ENCODE results near the gene AGO4.
"Not testable (repeated sequence)": the region's sequence is repeated elsewhere in the genome, so short reads cannot be mapped to it uniquely, and the experiment has no call there.

AGO4 gene

DNA sequence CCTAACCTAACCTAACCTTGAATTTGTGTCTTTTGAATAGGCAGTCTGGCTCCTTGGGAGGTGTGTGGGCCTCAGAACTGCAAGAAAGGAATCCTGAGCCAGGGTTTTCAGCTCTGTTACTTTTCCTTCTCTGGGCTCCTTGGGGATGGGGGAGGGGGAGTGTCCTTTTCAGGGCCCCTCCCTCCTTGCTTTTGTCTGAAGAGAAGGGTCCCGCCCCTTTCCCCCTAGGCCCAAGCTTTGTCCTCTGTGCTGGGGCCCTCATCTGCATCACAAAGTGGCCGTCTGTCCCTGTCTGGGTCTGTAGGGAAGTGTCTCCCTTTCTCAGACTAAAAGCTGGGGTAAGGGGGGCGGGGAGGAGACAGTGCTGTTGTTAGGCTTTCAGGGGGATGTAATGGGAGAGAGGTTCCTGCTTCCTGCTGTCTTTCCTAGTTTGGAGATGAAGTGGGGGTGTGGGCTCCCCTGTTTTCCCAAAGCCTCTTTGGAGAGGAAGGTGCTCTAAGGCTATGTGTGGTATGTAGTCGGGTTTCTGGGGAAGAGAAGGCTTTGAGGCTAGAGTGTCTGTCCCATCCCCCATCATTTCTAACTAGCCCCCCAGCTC lies 78.2 kb downstream of the AGO4 start:
- H3K4me1 Mint-ChIP-seq (ENCODE audit: low read depth): peaks cover 40% of the 10 kb centered on the region
- no peaks in the 10 kb centered on the region for H3K27me3 Mint-ChIP-seq (ENCODE audit: low read depth)
- DNase-seq (ENCODE audit: low spot score): no peak
- no peak overlapping the region for H3K4me3 Mint-ChIP-seq
- H3K27ac Mint-ChIP-seq: no peak overlapping the region
- no peaks in the 10 kb centered on the region for H3K9me3 Mint-ChIP-seq
- H3K36me3 Mint-ChIP-seq (ENCODE audit: low read depth): peaks cover 8% of the 10 kb centered on the region

DNA sequence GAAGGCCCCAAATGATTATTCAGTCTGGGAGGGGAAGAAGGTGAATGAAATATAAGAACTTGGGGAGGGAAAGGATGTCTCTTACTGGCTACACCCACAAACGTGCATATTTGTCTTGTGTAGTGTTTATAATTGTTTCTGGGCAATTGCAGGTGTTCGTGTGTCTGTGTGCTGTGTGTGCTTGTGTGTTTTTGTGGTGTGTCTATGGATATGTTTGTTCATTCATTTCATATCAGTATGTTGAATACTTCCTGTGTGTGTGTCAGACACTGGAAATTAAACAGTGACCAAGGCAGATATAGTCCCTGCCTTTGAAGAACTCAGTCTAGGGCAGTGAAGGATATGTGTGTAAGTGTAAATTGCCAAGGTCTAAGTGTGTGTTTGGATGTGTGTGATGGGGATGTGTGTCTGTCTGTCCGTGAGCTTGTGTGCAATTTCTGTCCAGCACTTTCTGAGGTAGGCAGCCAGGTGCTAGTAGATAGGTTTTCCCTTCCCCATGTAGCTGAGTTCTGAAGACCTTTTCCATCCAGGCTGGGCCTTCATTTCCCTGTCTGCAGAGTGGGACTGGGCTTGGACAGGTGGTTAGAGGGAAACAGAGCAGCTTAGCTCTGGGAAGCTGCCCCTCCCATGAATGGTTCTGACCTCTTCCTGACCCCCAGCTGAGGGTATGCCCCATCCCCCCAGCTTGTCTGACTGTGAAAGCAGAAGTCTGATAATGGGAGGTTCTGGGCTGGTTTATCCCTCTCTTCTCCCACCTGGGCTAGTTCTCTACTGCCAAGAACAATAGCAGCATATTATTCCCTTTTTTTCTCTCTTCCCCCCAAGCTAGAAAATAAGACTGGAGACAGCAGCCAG lies 79.0 kb downstream of the AGO4 start:
- H3K9me3 Mint-ChIP-seq: no peaks in the 10 kb centered on the region
- H3K27me3 Mint-ChIP-seq (ENCODE audit: low read depth): no peaks in the 10 kb centered on the region
- no peak for DNase-seq (ENCODE audit: low spot score)
- no peak overlapping the region for H3K4me3 Mint-ChIP-seq
- H3K4me1 Mint-ChIP-seq (ENCODE audit: low read depth): peaks cover 37% of the 10 kb centered on the region
- H3K27ac Mint-ChIP-seq: peak overlapping the region; percentile 21
- peaks cover 9% of the 10 kb centered on the region for H3K36me3 Mint-ChIP-seq (ENCODE audit: low read depth)

GRCh38 chr1:35887508-35887907 lies 79.7 kb downstream of the AGO4 start:
- Mint-ChIP-seq H3K4me3 (no peak overlapping the region), H3K9me3 (no peaks in the 10 kb centered on the region), H3K27ac (peak overlapping the region; percentile 9)

GRCh38 chr1:35888255-35888654 lies 80.4 kb downstream of the AGO4 start:
- H3K4me1 Mint-ChIP-seq (ENCODE audit: low read depth): peaks cover 27% of the 10 kb centered on the region
- no peak overlapping the region for H3K4me3 Mint-ChIP-seq
- H3K27me3 Mint-ChIP-seq (ENCODE audit: low read depth): no peaks in the 10 kb centered on the region
- DNase-seq (ENCODE audit: low spot score): no peak
- peaks cover 15% of the 10 kb centered on the region for H3K36me3 Mint-ChIP-seq (ENCODE audit: low read depth)
- H3K9me3 Mint-ChIP-seq: no peaks in the 10 kb centered on the region
- H3K27ac Mint-ChIP-seq: no peak overlapping the region

More at GRCh38 chr1:35887508-35887907, 79.7 kb downstream of the AGO4 start:
- peaks cover 14% of the 10 kb centered on the region for H3K36me3 Mint-ChIP-seq (ENCODE audit: low read depth)
- no peaks in the 10 kb centered on the region for H3K27me3 Mint-ChIP-seq (ENCODE audit: low read depth)
- H3K4me1 Mint-ChIP-seq (ENCODE audit: low read depth): peaks cover 30% of the 10 kb centered on the region
- DNase-seq (ENCODE audit: low spot score): no peak

DNA sequence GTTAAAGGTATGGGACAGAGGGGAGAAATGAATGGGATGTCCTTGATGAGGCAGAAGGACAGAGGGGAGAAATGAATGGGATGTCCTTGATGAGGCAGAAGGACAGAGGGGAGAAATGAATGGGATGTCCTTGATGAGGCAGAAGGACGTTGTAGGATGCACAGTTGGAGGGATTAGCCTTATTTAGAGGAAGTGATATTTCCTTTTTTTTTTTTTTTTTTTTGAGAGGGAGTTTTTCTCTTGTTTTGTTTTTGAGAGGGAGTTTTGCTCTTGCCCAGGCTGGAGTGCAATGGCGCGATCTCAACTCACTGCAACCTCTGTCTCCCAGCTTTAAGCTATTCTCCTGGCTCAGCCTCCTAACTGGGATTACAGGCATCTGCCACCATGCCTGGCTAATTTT lies 81.2 kb downstream of the AGO4 start:
- not testable (repeated sequence) for H3K27ac Mint-ChIP-seq; H3K27me3 Mint-ChIP-seq (ENCODE audit: low read depth); H3K9me3 Mint-ChIP-seq; DNase-seq (ENCODE audit: low spot score); H3K4me3 Mint-ChIP-seq
- Mint-ChIP-seq H3K36me3 (ENCODE audit: low read depth) (peaks cover 18% of the 10 kb centered on the region), H3K4me1 (ENCODE audit: low read depth) (peaks cover 28% of the 10 kb centered on the region)

DNA sequence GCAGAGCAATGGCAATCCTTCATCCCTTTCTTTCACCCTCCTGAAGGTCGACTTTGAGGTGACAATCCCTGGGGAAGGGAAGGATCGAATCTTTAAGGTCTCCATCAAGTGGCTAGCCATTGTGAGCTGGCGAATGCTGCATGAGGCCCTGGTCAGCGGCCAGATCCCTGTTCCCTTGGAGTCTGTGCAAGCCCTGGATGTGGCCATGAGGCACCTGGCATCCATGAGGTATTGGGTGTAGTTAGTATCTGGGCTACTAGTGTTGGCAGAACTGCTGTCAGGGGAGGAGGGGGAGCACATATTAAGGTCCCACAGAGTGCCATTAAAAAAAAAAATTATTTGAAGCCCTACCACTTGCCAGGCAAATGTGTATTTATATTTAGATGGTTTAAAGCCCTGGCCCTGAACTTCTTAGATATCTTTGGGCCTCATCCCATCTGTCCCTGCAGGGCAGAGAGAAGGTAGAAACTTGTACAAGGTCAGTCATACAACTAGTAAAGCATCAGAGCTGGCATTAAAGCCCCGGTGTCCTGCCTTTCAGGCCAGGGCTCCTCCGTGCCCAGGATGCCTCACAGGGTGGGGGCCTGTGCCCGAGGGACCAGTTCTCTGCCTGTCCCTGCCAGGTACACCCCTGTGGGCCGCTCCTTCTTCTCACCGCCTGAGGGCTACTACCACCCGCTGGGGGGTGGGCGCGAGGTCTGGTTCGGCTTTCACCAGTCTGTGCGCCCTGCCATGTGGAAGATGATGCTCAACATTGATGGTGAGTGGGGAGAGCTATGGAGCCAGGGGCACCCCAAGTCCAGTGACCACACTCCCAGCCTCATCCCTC lies 85.4 kb downstream of the AGO4 start:
- Mint-ChIP-seq H3K4me3 (no peak overlapping the region), H3K36me3 (ENCODE audit: low read depth) (peaks cover 25% of the 10 kb centered on the region), H3K4me1 (ENCODE audit: low read depth) (peaks cover 3% of the 10 kb centered on the region), H3K27ac (no peak overlapping the region), H3K9me3 (no peaks in the 10 kb centered on the region), H3K27me3 (ENCODE audit: low read depth) (no peaks in the 10 kb centered on the region)
- DNase-seq (ENCODE audit: low spot score): no peak

DNA sequence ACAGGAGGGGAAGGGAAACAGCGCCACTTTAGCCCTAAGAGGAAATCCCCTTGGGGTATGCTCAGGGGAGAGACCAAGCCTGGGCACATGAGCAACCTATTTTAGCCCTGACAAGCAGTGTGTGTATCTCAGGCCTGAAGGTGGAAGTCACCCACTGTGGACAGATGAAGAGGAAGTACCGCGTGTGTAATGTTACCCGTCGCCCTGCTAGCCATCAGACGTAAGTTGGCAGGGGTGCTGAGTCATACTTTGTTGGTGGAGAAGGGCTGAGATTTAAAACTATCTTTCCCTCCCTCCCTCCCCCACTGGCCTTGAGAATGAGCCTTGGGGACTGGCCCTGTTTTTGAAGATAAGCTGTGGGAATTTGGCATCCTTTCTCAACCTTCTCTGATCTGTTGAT lies 86.4 kb downstream of the AGO4 start:
- Mint-ChIP-seq H3K36me3 (ENCODE audit: low read depth) (peaks cover 22% of the 10 kb centered on the region), H3K27ac (no peak overlapping the region)
- no peak for DNase-seq (ENCODE audit: low spot score)

GRCh38 chr1:35894656-35895055 lies 86.8 kb downstream of the AGO4 start:
- no peaks in the 10 kb centered on the region for H3K27me3 Mint-ChIP-seq (ENCODE audit: low read depth)
- no peak overlapping the region for H3K4me3 Mint-ChIP-seq
- H3K9me3 Mint-ChIP-seq: no peaks in the 10 kb centered on the region
- peaks cover 22% of the 10 kb centered on the region for H3K36me3 Mint-ChIP-seq (ENCODE audit: low read depth)
- DNase-seq (ENCODE audit: low spot score): no peak
- H3K27ac Mint-ChIP-seq: no peak overlapping the region
- H3K4me1 Mint-ChIP-seq (ENCODE audit: low read depth): peaks cover 3% of the 10 kb centered on the region

More for the DNA sequence above, 86.4 kb downstream of the AGO4 start:
- Mint-ChIP-seq H3K4me1 (ENCODE audit: low read depth) (peaks cover 3% of the 10 kb centered on the region), H3K27me3 (ENCODE audit: low read depth) (no peaks in the 10 kb centered on the region), H3K4me3 (no peak overlapping the region), H3K9me3 (no peaks in the 10 kb centered on the region)

DNA sequence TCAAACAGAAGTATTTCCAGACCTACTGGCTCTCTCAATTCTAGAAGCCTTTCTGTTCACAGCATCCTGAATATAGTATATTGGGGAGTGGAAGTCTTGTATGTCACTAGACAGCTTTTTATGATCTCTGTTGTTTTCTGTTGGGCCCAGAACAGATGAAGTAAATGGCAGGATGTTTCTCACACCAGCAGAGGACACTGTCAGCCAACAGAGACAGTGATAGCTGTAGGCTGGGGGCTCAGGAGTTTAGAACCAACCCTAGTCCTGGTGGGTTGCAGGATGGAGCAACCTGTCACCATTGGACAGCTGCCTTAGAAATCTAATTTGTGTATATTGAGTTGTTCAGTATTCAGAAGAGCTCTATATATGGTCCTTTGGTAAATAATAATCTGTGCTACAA lies 92.1 kb downstream of the AGO4 start:
- Mint-ChIP-seq H3K36me3 (ENCODE audit: low read depth) (peaks cover 18% of the 10 kb centered on the region), H3K9me3 (no peaks in the 10 kb centered on the region), H3K4me1 (ENCODE audit: low read depth) (no peaks in the 10 kb centered on the region), H3K27ac (no peak overlapping the region), H3K27me3 (ENCODE audit: low read depth) (no peaks in the 10 kb centered on the region), H3K4me3 (no peak overlapping the region)
- no peak for DNase-seq (ENCODE audit: low spot score)

DNA sequence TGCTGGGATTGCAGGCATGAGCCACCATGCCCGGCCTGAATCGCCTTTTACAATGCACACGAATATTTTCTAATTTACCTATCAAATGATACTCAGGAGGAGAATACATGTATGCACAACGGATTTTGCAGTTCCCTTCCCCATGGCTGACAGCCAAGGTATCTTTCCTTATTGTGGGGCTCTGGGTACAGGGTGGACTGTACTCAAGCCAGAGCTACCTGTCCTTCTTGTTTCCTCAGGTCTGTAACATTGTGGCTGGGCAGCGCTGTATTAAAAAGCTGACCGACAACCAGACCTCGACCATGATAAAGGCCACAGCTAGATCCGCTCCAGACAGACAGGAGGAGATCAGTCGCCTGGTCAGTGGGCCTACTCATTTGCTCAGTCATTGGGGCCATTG lies 93.4 kb downstream of the AGO4 start:
- no peak overlapping the region for H3K4me3 Mint-ChIP-seq
- no peak overlapping the region for H3K27ac Mint-ChIP-seq
- H3K4me1 Mint-ChIP-seq (ENCODE audit: low read depth): no peaks in the 10 kb centered on the region
- no peak for DNase-seq (ENCODE audit: low spot score)
- H3K9me3 Mint-ChIP-seq: no peaks in the 10 kb centered on the region
- peaks cover 15% of the 10 kb centered on the region for H3K36me3 Mint-ChIP-seq (ENCODE audit: low read depth)
- no peaks in the 10 kb centered on the region for H3K27me3 Mint-ChIP-seq (ENCODE audit: low read depth)

- no peaks in the 10 kb centered on the region for H3K27me3 Mint-ChIP-seq (ENCODE audit: low read depth)
- no peak for DNase-seq (ENCODE audit: low spot score)
- no peak overlapping the region for H3K27ac Mint-ChIP-seq
- H3K4me1 Mint-ChIP-seq (ENCODE audit: low read depth): no peaks in the 10 kb centered on the region
- no peak overlapping the region for H3K4me3 Mint-ChIP-seq
- no peaks in the 10 kb centered on the region for H3K9me3 Mint-ChIP-seq
- H3K36me3 Mint-ChIP-seq (ENCODE audit: low read depth): peaks cover 16% of the 10 kb centered on the region
These were observed 94.9 kb downstream of the AGO4 start for GRCh38 chr1:35902671-35903070.
